ENCODE measurements around the gene SETBP1. TPM values are rescaled to one million over a fixed set of nuclear protein-coding genes. Genes with fewer than 3 reads are reported as not detected.

Gene SETBP1
- total RNA-seq, 1 experiment from 2014 or later, result 14.0 TPM

GRCh38 chr18:45086777-45087176 is 406.1 kb downstream of the SETBP1 start:
- intact Hi-C loops (cut with micrococcal nuclease; ENCODE audit: unreplicated experiment), result no loop called here
- TF ChIP-seq, protein P1, sequence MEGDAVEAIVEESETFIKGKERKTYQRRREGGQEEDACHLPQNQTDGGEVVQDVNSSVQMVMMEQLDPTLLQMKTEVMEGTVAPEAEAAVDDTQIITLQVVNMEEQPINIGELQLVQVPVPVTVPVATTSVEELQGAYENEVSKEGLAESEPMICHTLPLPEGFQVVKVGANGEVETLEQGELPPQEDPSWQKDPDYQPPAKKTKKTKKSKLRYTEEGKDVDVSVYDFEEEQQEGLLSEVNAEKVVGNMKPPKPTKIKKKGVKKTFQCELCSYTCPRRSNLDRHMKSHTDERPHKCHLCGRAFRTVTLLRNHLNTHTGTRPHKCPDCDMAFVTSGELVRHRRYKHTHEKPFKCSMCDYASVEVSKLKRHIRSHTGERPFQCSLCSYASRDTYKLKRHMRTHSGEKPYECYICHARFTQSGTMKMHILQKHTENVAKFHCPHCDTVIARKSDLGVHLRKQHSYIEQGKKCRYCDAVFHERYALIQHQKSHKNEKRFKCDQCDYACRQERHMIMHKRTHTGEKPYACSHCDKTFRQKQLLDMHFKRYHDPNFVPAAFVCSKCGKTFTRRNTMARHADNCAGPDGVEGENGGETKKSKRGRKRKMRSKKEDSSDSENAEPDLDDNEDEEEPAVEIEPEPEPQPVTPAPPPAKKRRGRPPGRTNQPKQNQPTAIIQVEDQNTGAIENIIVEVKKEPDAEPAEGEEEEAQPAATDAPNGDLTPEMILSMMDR (conservative IDR thresholded peaks at IDR 0.05; ENCODE audit: low read depth, low read length), result no peak
- no peak for TF ChIP-seq EZH2 (IDR thresholded peaks at IDR 0.05; ENCODE audit: borderline replicate concordance, low read depth, low read length, poor library complexity, severe bottlenecking)
- DNase-seq (ENCODE audit: low spot score), result no peak
- Histone ChIP-seq H3K4me3 (ENCODE audit: low read depth, low read length, poor library complexity, severe bottlenecking) (no peak overlapping the region), H3K27me3 (replicated peaks; ENCODE audit: insufficient read depth, low read depth, low read length, poor library complexity) (no peaks in the 10 kb centered on the region), H3K27ac (ENCODE audit: low read depth, low read length, poor library complexity, severe bottlenecking) (no peak overlapping the region), H3K4me1 (ENCODE audit: insufficient read depth, low read length, poor library complexity, severe bottlenecking) (no peaks in the 10 kb centered on the region), H3K36me3 (ENCODE audit: insufficient read depth, low read length, poor library complexity, severe bottlenecking) (no peaks in the 10 kb centered on the region), H3K9me3 (ENCODE audit: low read depth, low read length, poor library complexity, severe bottlenecking) (no peaks in the 10 kb centered on the region)
- ChIA-PET POLR2A (ENCODE audit: low non-redundant PET) (no interaction called here), CTCF (no interaction called here)
- no TSS peak for BruUV-seq (replicated peaks)

GRCh38 chr18:45090526-45091140 is 409.9 kb downstream of the SETBP1 start:
- no peak overlapping the region for H3K4me3 ChIP-seq (ENCODE audit: low read depth, low read length, poor library complexity, severe bottlenecking)
- no peaks in the 10 kb centered on the region for H3K4me1 ChIP-seq (ENCODE audit: insufficient read depth, low read length, poor library complexity, severe bottlenecking)
- POLR2A ChIA-PET (ENCODE audit: low non-redundant PET), result no interaction called here
- no peak for DNase-seq (ENCODE audit: low spot score)
- no peaks in the 10 kb centered on the region for H3K27me3 ChIP-seq (replicated peaks; ENCODE audit: insufficient read depth, low read depth, low read length, poor library complexity)
- CTCF ChIA-PET, result no interaction called here
- no peaks in the 10 kb centered on the region for H3K9me3 ChIP-seq (ENCODE audit: low read depth, low read length, poor library complexity, severe bottlenecking)
- BruUV-seq (replicated peaks), result no TSS peak
- no peaks in the 10 kb centered on the region for H3K36me3 ChIP-seq (ENCODE audit: insufficient read depth, low read length, poor library complexity, severe bottlenecking)
- intact Hi-C loops (cut with micrococcal nuclease; ENCODE audit: unreplicated experiment), result no loop called here
- TF ChIP-seq, protein P1 (conservative IDR thresholded peaks at IDR 0.05; ENCODE audit: low read depth, low read length), result no peak
- no peak for TF ChIP-seq EZH2 (IDR thresholded peaks at IDR 0.05; ENCODE audit: borderline replicate concordance, low read depth, low read length, poor library complexity, severe bottlenecking)
- H3K27ac ChIP-seq (ENCODE audit: low read depth, low read length, poor library complexity, severe bottlenecking), result no peak overlapping the region

DNA sequence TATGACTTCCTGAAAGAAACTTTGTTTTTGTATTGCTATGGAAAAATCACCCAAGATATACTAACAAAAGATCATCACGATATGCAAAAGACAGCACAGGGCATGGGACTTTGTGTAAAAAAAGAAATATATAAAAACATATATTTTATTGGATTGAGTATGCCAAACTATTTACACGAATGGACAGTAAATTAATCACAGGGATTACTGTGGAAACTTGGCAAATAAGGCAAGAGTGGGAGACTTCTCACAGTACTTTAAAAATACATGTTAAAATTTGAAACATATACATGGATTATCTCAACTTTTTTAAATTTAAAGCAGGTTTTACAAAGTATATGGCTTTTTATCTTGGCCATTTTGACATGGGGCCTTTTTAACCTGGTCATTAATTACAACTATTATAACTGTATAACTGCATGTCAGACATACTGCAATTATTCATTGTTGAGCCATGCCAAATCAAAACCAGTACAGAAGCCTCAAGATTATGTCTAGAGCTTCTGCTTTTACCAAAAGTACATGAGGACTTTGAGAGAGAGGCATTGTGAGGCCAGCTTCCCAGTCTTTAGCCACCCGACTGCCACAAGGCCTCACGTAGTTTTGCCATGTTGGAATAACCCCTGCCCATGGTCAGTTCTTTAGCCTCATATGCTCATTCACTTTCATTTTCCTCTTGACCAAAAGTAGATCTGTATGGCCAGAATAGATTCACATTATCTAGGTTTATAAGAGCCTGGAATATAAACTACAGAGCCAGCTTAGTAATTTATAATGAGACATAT is 419.8 kb downstream of the SETBP1 start:
- H3K4me3 ChIP-seq (ENCODE audit: low read depth, low read length, poor library complexity, severe bottlenecking), result no peak overlapping the region
- no peaks in the 10 kb centered on the region for H3K36me3 ChIP-seq (ENCODE audit: insufficient read depth, low read length, poor library complexity, severe bottlenecking)
- H3K9me3 ChIP-seq (ENCODE audit: low read depth, low read length, poor library complexity, severe bottlenecking), result no peaks in the 10 kb centered on the region
- TF ChIP-seq, protein P1 (conservative IDR thresholded peaks at IDR 0.05; ENCODE audit: low read depth, low read length), result no peak
- no peak for TF ChIP-seq EZH2 (IDR thresholded peaks at IDR 0.05; ENCODE audit: borderline replicate concordance, low read depth, low read length, poor library complexity, severe bottlenecking)
- DNase-seq (ENCODE audit: low spot score), result no peak
- ChIA-PET POLR2A (ENCODE audit: low non-redundant PET) (no interaction called here), CTCF (no interaction called here)
- no TSS peak for BruUV-seq (replicated peaks)
- intact Hi-C loops (cut with micrococcal nuclease; ENCODE audit: unreplicated experiment), result no loop called here
- H3K4me1 ChIP-seq (ENCODE audit: insufficient read depth, low read length, poor library complexity, severe bottlenecking), result no peaks in the 10 kb centered on the region
- no peaks in the 10 kb centered on the region for H3K27me3 ChIP-seq (replicated peaks; ENCODE audit: insufficient read depth, low read depth, low read length, poor library complexity)
- H3K27ac ChIP-seq (ENCODE audit: low read depth, low read length, poor library complexity, severe bottlenecking), result no peak overlapping the region
